ENCODE results near the gene CFLAR. TPM values are rescaled to one million over a fixed set of nuclear protein-coding genes. Genes with fewer than 3 reads are reported as not detected.

The CFLAR gene
- total RNA-seq, 1 experiment from 2014 or later = 21.5 TPM

Other genes starting within 250 kb of the CFLAR start
- 39.3 to 51.8 TPM (median 49.9 TPM) in 3 replicates for gene PPIL3, start 227.1 kb upstream of the CFLAR start, total RNA-seq (2021)
- 49.1 to 51.2 TPM (median 50.6 TPM) in 3 replicates for gene NIF3L1, start 226.8 kb upstream of the CFLAR start, total RNA-seq (2021)
- 54.9 to 57.9 TPM (median 56.0 TPM) in 3 replicates for gene ORC2, start 152.5 kb upstream of the CFLAR start, total RNA-seq (2021)
- gene HYCC2, start 44.5 kb upstream of the CFLAR start, total RNA-seq (2021) = 8.8 to 10.4 TPM (median 9.1 TPM) in 3 replicates
- gene NDUFB3, start 44.2 kb upstream of the CFLAR start, total RNA-seq (2021) = 65.5 to 70.9 TPM (median 66.8 TPM) in 3 replicates
- 2.8 to 2.9 TPM (median 2.8 TPM) in 3 replicates for gene CASP10, start 67.0 kb downstream of the CFLAR start, total RNA-seq (2021)
- 3.3 to 4.8 TPM (median 4.4 TPM) in 3 replicates for gene CASP8, start 144.4 kb downstream of the CFLAR start, total RNA-seq (2021)
- 0.17 to 0.62 TPM (median 0.23 TPM) in 3 replicates for gene FLACC1, start 241.2 kb downstream of the CFLAR start, total RNA-seq (2021)

All from WTC11 (cell line).